WTC11 (cell line): Measurements from ENCODE around the gene BNIP1. TPM values are rescaled to one million over a fixed set of nuclear protein-coding genes. Genes with fewer than 3 reads are reported as not detected.
"Not testable (repeated sequence)": the region's sequence is repeated elsewhere in the genome, so short reads cannot be mapped to it uniquely, and the experiment has no call there.

Experiments used
- ATAC-seq: fragments of 200-7000 bp; cut with Tn5 transposase; 2 replicates; pipeline ENCODE4 v1.10.0; 2021; ENCODE audit warnings: mild to moderate bottlenecking, moderate library complexity
- CTCF ChIA-PET: fragments of 300-600 bp; sonication (Branson Sonifier 250); formaldehyde crosslinking; loops from one replicate; lab custom pipeline; 2021; ENCODE audit warnings: antibody characterized with exemption; lab: Charles Lee
- POLR2A ChIA-PET: fragments of 350-600 bp; sonication (Branson Sonifier 250); formaldehyde crosslinking; loops from one replicate; lab custom pipeline; 2021; ENCODE audit warnings: antibody characterized with exemption; lab: Charles Lee
- DNase-seq: peaks from one replicate; pipeline ENCODE4 v3.0.0; 2021; ENCODE audit warnings: low spot score
- H3K27ac Mint-ChIP-seq: 2 replicates; pipeline ENCODE4 v1.8.0; 2021; ENCODE audit warnings: mixed read lengths
- H3K27me3 Mint-ChIP-seq: 2 replicates; pipeline ENCODE4 v1.8.0; 2021; ENCODE audit warnings: low read depth, mild to moderate bottlenecking, moderate library complexity, mixed read lengths
- H3K36me3 Mint-ChIP-seq: 2 replicates; pipeline ENCODE4 v1.8.0; 2021; ENCODE audit warnings: mixed read lengths
- H3K4me1 Mint-ChIP-seq: 2 replicates; pipeline ENCODE4 v1.8.0; 2022; ENCODE audit warnings: mixed read lengths
- H3K4me3 Mint-ChIP-seq: 2 replicates; pipeline ENCODE4 v1.8.0; 2021; ENCODE audit warnings: mild to moderate bottlenecking, moderate library complexity, mixed read lengths
- H3K9me3 Mint-ChIP-seq: 2 replicates; pipeline ENCODE4 v1.8.0; 2021; ENCODE audit warnings: mixed read lengths
- JAZF1 ChIP-seq: fragments of 250-450 bp; sonication (Bioruptor Pico); IDR thresholded peaks from 2 replicates; pipeline ENCODE4 v1.9.0; 2021; ENCODE audit warnings: moderate library complexity, mild to moderate bottlenecking, inconsistent platforms
- OVOL2 ChIP-seq: fragments of 250-450 bp; sonication (Bioruptor Pico); IDR thresholded peaks from 2 replicates; pipeline ENCODE4 v1.9.0; 2021; ENCODE audit warnings: mild to moderate bottlenecking, borderline replicate concordance
- SOX15 ChIP-seq: fragments of 250-450 bp; sonication (Bioruptor Pico); IDR thresholded peaks from 2 replicates; pipeline ENCODE4 v1.9.0; 2021; ENCODE audit warnings: mild to moderate bottlenecking
- TP53 ChIP-seq: sonication (generic); formaldehyde crosslinking; IDR thresholded peaks from 2 replicates; pipeline ENCODE4 v1.8.1; 2023; ENCODE audit warnings: mild to moderate bottlenecking, missing genetic modification reagents
- ZNF121 ChIP-seq: sonication (generic); formaldehyde crosslinking; IDR thresholded peaks from 2 replicates; pipeline ENCODE4 v1.8.0; 2023; ENCODE audit warnings: missing genetic modification reagents
- ZNF138 ChIP-seq: sonication (generic); formaldehyde crosslinking; conservative IDR thresholded peaks from 2 replicates; pipeline ENCODE4 v1.8.1; 2022; ENCODE audit warnings: mild to moderate bottlenecking, moderate library complexity, missing genetic modification reagents
- total RNA-seq: library from RNA; stranded (reverse); gene quantifications from 3 replicates; pipeline ENCODE4 v1.2.3, GENCODE V29; 2021
- TF ChIP-seq, protein P1 (sequence below): fragments of 200-600 bp; IDR thresholded peaks from 2 replicates; pipeline ENCODE4 v1.8.0; 2022; ENCODE audit warnings: antibody characterized with exemption
- TF ChIP-seq, protein P2 (sequence below): sonication (generic); formaldehyde crosslinking; IDR thresholded peaks from 2 replicates; pipeline ENCODE4 v1.8.0; 2022; ENCODE audit warnings: mild to moderate bottlenecking, missing genetic modification reagents
- TF ChIP-seq, protein P3 (sequence below): sonication (generic); formaldehyde crosslinking; IDR thresholded peaks from 2 replicates; pipeline ENCODE4 v1.8.0; 2022; ENCODE audit warnings: mild to moderate bottlenecking, missing genetic modification reagents
- TF ChIP-seq, protein P4 (sequence below): fragments of 250-450 bp; sonication (Bioruptor Pico); IDR thresholded peaks from 2 replicates; pipeline ENCODE4 v1.9.0; 2021; ENCODE audit warnings: mild to moderate bottlenecking, borderline replicate concordance

The BNIP1 gene
- total RNA-seq, 1 experiment from 2014 or later: 15.4 TPM

DNA sequence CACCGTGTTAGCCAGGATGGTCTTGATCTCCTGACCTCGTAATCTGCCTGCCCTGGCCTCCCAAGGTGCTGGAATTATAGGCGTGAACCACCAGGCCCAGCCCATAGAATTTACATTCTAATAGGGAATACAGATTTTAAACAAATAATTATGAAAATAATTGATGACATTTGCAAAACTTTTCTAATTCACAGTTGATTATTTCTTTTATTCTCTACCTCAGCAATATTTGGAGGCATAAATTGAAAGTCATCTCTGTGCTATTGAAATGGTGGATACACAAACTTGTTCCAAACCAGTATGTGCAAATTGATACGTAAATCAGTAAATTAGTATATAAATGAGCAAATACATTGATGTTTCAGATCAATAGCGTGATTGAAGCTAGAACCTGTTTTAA is 8.2 kb downstream of the BNIP1 start (continued):
- TF ChIP-seq, protein P1, sequence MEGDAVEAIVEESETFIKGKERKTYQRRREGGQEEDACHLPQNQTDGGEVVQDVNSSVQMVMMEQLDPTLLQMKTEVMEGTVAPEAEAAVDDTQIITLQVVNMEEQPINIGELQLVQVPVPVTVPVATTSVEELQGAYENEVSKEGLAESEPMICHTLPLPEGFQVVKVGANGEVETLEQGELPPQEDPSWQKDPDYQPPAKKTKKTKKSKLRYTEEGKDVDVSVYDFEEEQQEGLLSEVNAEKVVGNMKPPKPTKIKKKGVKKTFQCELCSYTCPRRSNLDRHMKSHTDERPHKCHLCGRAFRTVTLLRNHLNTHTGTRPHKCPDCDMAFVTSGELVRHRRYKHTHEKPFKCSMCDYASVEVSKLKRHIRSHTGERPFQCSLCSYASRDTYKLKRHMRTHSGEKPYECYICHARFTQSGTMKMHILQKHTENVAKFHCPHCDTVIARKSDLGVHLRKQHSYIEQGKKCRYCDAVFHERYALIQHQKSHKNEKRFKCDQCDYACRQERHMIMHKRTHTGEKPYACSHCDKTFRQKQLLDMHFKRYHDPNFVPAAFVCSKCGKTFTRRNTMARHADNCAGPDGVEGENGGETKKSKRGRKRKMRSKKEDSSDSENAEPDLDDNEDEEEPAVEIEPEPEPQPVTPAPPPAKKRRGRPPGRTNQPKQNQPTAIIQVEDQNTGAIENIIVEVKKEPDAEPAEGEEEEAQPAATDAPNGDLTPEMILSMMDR: no peak
- TF ChIP-seq, protein P2, sequence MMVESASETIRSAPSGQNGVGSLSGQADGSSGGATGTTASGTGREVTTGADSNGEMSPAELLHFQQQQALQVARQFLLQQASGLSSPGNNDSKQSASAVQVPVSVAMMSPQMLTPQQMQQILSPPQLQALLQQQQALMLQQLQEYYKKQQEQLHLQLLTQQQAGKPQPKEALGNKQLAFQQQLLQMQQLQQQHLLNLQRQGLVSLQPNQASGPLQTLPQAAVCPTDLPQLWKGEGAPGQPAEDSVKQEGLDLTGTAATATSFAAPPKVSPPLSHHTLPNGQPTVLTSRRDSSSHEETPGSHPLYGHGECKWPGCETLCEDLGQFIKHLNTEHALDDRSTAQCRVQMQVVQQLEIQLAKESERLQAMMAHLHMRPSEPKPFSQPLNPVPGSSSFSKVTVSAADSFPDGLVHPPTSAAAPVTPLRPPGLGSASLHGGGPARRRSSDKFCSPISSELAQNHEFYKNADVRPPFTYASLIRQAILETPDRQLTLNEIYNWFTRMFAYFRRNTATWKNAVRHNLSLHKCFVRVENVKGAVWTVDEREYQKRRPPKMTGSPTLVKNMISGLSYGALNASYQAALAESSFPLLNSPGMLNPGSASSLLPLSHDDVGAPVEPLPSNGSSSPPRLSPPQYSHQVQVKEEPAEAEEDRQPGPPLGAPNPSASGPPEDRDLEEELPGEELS (CRISPR knock-in tag): no peak
- no peak for TF ChIP-seq JAZF1 (CRISPR knock-in tag)
- TF ChIP-seq OVOL2 (CRISPR knock-in tag): no peak
- no peak for TF ChIP-seq ZNF121

DNA sequence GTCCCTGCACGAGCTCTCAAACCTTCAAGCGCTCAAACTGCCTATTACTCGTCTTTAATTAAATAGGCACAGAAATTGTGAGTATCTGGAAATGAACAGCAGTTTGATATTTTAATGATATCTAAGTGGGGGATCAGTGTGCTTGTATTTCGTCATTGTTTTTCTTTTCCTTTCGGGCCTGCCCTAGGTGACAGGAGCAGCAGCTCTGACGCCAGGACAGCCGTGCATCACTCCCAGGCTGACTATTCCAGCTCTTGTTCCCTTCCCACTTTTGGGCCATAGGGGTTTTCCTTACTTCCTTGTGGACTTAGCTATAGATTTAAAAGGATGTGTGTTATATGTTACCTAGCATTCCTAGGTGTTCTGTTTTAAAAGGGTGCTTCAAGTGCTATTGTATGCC is 9.5 kb downstream of the BNIP1 start:
- CTCF ChIA-PET: interaction anchor here (0.9 kb wide), 2 partner anchors 9 to 143 kb away, joined by 3 to 4 read pairs; partner anchors contain the start of gene BNIP1
- Mint-ChIP-seq H3K36me3 (peaks cover 31% of the 10 kb centered on the region), H3K27ac (peak overlapping the region; percentile 2; the same call in 1 of the 2 replicates), H3K4me1 (no peaks in the 10 kb centered on the region), H3K9me3 (peaks cover 3% of the 10 kb centered on the region; the same call in 1 of the 2 replicates), H3K27me3 (no peaks in the 10 kb centered on the region), H3K4me3 (no peak overlapping the region)
- DNase-seq: no peak
- no peak for ATAC-seq
- no peak for TF ChIP-seq SOX15 (CRISPR knock-in tag)
- POLR2A ChIA-PET: no interaction called here

DNA sequence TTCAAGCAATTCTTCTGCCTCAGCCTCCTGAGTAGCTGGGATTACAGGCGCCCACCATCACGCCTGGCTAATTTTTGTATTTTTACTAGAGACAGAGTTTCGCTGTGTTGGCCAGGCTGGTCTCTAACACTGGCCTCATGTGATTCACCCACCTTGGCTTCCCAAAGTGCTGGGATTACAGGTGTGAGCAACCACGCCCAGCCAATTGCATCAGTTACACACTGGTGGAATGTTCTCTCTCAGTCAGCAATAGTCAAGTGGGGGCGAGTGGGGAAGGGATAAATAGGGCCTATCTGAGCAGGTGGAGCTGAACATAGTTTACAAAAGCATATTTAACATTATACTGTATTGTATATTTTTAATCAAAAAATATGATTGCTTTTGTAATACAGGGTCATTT is 10.3 kb downstream of the BNIP1 start:
- H3K4me1 Mint-ChIP-seq, DNase-seq, CTCF ChIA-PET, POLR2A ChIA-PET, H3K27ac Mint-ChIP-seq, ATAC-seq, H3K4me3 Mint-ChIP-seq, H3K9me3 Mint-ChIP-seq, H3K27me3 Mint-ChIP-seq: not testable (repeated sequence)
- peaks cover 27% of the 10 kb centered on the region for H3K36me3 Mint-ChIP-seq

DNA sequence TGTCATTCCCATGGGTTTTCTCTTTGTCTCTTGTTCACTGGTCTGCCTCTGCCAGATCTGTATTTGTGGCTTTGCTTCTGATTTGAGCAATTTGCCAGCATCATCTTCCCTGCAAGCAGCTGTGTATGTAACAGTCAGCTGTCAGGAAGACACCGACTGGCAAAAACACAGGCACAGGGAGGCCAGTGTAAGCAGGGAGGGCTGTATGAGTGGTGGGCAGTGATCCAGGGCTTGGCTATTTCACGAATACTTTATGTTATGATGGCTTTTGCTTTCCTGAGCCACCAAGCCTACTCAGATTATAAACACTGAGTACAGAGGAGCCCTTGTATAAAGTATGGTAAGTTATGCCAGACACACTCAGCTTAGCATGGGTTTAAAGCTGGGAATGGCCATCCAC is 11.6 kb downstream of the BNIP1 start:
- H3K27ac Mint-ChIP-seq: no peak overlapping the region
- H3K9me3 Mint-ChIP-seq: no peaks in the 10 kb centered on the region
- ATAC-seq (no peak), DNase-seq (no peak)
- POLR2A ChIA-PET: no interaction called here
- H3K4me3 Mint-ChIP-seq: no peak overlapping the region
- no peaks in the 10 kb centered on the region for H3K4me1 Mint-ChIP-seq
- CTCF ChIA-PET: no interaction called here
- peaks cover 26% of the 10 kb centered on the region for H3K36me3 Mint-ChIP-seq
- no peaks in the 10 kb centered on the region for H3K27me3 Mint-ChIP-seq
- TF ChIP-seq, protein P3, sequence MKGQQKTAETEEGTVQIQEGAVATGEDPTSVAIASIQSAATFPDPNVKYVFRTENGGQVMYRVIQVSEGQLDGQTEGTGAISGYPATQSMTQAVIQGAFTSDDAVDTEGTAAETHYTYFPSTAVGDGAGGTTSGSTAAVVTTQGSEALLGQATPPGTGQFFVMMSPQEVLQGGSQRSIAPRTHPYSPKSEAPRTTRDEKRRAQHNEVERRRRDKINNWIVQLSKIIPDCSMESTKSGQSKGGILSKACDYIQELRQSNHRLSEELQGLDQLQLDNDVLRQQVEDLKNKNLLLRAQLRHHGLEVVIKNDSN: no peak
- TF ChIP-seq, protein P2 (CRISPR knock-in tag): no peak
- TF ChIP-seq TP53 (no peak), ZNF138 (CRISPR knock-in tag) (no peak)
- TF ChIP-seq, protein P4, sequence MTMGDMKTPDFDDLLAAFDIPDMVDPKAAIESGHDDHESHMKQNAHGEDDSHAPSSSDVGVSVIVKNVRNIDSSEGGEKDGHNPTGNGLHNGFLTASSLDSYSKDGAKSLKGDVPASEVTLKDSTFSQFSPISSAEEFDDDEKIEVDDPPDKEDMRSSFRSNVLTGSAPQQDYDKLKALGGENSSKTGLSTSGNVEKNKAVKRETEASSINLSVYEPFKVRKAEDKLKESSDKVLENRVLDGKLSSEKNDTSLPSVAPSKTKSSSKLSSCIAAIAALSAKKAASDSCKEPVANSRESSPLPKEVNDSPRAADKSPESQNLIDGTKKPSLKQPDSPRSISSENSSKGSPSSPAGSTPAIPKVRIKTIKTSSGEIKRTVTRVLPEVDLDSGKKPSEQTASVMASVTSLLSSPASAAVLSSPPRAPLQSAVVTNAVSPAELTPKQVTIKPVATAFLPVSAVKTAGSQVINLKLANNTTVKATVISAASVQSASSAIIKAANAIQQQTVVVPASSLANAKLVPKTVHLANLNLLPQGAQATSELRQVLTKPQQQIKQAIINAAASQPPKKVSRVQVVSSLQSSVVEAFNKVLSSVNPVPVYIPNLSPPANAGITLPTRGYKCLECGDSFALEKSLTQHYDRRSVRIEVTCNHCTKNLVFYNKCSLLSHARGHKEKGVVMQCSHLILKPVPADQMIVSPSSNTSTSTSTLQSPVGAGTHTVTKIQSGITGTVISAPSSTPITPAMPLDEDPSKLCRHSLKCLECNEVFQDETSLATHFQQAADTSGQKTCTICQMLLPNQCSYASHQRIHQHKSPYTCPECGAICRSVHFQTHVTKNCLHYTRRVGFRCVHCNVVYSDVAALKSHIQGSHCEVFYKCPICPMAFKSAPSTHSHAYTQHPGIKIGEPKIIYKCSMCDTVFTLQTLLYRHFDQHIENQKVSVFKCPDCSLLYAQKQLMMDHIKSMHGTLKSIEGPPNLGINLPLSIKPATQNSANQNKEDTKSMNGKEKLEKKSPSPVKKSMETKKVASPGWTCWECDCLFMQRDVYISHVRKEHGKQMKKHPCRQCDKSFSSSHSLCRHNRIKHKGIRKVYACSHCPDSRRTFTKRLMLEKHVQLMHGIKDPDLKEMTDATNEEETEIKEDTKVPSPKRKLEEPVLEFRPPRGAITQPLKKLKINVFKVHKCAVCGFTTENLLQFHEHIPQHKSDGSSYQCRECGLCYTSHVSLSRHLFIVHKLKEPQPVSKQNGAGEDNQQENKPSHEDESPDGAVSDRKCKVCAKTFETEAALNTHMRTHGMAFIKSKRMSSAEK (CRISPR knock-in tag): no peak
